GM12874 (cell line): Measurements from ENCODE around the gene ENTHD1.

Source experiments
- TF ChIP-seq, protein P1 (sequence below): IDR thresholded peaks from 2 replicates; pipeline ENCODE4 v1.5.1; 2011; ENCODE audit warnings: low read depth, mild to moderate bottlenecking, control low read depth, low read length, moderate library complexity; ENCODE audit not compliant: insufficient read depth

Gene ENTHD1

DNA sequence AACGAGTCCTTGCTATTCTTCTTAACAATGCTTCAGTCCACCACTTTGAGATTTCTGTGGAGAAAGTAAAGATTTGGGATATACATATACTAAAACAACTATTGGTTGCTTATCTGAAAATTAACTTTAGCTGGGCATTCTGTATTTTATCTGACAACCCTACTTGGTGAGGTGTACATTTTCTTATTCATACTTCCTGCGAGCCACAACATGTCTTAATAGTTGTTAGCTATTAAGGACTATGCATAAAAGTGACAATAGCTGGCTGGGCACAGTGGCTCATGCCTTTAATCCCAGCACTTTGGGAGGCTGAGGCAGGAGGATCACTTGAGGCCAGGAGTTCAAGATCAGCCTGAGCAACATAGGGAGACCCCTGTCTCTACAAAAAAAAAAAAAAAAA lies 38.6 kb upstream of the ENTHD1 start:
- TF ChIP-seq, protein P1, sequence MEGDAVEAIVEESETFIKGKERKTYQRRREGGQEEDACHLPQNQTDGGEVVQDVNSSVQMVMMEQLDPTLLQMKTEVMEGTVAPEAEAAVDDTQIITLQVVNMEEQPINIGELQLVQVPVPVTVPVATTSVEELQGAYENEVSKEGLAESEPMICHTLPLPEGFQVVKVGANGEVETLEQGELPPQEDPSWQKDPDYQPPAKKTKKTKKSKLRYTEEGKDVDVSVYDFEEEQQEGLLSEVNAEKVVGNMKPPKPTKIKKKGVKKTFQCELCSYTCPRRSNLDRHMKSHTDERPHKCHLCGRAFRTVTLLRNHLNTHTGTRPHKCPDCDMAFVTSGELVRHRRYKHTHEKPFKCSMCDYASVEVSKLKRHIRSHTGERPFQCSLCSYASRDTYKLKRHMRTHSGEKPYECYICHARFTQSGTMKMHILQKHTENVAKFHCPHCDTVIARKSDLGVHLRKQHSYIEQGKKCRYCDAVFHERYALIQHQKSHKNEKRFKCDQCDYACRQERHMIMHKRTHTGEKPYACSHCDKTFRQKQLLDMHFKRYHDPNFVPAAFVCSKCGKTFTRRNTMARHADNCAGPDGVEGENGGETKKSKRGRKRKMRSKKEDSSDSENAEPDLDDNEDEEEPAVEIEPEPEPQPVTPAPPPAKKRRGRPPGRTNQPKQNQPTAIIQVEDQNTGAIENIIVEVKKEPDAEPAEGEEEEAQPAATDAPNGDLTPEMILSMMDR = no peak

DNA sequence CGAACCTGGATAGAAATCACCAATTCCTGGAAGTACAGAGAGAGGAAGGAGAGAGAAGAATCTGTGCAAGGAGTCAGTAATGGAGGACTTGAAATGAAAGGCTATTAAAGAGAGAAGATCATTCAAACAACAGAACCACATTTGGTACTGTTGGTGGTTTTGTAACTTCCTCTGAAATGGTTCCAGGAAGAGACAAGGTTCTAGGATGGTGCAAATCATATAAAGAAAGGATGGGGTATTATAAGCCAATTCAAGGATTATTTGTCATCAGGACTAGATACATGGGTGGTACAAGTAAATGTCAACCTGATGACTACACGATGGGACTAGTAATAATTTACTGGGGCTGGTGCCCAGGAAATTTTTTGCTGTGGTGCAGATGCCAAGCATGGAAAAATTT lies 37.7 kb upstream of the ENTHD1 start:
- TF ChIP-seq, protein P1 = no peak

DNA sequence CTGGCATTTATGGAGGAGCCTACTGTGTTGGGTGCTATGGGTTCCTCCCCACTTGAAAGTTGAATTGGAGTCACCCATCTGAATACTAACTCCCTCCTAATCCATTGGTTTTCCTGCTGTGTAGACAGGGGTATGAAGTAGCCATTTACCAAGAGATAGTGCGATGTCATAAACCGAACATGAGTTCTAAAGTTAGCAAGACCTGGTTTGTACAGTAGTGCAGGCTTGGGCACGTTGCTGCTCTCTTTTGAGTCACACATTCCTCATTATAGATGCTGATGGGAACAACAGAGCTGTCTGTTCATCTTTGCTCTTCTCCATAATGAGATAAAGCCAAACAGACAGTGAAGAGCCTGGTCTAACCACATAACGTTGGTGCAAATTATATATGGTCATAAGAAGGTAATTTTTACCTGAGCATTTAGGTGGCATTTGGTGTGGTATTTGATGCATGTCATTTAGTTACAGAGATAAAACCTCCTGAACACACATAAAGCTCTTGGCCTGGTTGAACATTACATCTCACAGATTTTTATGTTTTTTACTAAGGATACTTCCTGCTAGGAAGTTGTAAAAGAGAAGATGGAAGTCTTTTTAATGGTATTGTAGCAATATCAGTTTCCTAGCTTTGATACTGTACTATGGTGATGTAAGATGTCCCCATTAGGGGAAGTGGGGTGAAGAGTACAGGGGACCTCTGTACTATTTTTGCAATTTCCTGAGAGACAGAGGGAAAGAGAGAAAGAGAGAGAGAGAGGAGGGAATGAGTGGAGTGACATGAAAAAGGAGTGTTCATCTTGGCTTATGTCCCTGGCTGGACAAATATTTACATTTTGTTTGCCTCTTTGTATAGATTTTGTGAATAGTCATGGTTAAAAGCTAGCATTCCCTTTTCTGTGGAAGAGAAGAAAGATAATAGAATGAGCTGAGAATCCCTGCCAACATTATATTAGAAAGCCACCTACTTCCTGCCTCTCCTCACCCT lies 35.3 kb upstream of the ENTHD1 start:
- TF ChIP-seq, protein P1 = no peak

DNA sequence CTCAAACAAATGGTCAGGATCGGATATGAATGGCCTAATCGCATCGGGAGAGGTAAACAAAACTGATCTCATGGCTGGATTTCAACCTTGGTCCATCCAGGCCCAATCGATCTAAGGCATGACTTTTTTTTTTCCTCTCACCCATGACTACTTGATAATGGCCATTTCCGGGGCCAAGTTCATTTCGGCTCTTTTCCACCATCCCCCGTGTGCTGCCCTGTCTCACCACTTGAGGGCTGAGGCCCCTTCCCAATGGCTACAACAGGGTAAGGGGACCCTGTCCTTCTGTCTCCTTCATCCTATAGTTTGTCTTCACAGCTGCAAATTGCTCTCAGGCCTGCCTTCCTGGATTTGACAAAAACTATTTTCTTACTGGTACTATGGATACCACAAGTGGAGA lies 34.0 kb upstream of the ENTHD1 start:
- TF ChIP-seq, protein P1 = peak; percentile 18; the same call in 1 of the 2 replicates

DNA sequence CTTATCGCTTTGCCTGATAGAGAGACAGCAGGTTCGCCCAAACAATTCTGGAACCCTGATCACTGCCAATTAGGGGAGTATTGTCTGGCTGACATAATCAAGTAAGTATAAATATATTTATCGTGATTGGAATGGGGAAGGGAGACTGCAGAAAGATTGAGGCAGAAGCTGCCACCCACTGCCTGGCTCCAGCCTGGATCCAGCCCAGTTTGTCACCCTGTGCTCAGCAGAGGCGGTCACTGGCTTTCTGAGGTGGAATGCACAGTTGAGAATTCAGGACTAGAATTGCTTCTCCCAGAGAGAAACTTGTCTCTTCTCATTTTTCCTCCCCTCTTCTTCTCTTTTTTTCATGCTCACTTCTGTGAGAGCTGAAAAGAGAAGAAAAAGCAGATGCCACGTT lies 33.2 kb upstream of the ENTHD1 start:
- TF ChIP-seq, protein P1 = no peak

DNA sequence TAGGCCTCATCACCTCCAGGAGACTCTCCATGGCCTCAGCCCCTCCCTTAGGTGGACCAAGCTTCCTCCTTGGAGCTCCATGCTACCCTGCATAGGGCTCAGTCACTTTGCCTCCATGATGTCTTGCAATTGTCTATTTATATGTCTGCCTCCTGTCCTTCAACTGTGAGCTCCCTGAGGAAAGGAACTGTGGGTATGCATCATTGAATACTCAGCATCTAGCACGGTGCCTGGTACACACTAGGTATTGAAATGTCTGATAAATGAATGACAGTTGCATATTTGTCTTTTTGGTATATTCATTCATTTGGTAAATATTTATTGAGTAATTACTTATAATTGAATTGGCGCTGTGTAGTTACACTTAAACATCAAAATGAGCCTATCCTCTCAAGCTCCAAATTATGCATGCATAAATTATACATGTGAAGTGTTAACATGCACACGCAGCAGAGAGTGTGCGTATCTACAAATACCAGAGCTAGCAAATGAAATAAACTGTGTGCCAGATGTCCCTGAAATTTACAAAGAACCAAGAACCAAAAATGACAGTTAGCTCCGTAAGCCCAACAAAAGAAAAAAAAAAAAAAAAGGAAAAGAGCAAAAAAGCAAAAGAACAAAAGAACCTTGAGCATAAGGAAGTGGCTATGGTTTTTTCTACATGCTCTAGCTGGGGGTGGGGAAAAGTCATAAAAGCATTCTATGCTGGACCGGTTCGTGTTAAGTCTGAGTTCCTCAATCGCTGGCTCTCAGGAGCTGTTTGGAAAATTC lies 32.5 kb upstream of the ENTHD1 start:
- TF ChIP-seq, protein P1 = no peak

DNA sequence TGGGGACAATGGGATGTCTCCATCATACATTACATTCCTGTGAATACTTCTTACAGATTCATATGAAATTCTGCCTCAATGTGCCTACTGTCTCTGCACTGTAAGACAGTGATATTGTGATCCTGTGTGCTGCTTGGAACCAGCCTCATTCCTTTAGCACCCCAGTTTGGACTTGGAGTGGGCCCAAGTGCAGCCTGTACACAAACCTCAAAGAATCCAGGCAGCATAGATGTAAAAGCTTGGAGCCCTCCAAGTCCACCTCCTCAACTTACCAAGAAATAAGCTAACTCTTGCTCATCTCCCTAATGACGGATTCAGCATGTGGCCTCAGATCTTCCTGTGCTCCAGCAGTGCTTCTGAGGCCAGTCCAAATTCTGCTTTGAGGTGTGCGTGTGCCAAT lies 31.7 kb upstream of the ENTHD1 start:
- TF ChIP-seq, protein P1 = no peak
